Mesothelial cell of epicardium (in vitro differentiated cells): ENCODE measurements around the gene ATP2C2. TPM values are rescaled to one million over a fixed set of nuclear protein-coding genes. Genes with fewer than 3 reads are reported as not detected.

Source experiments
- DNase-seq, 2 experiments: peaks; one replicate each; pipeline ENCODE4 v3.0.0; 2021; ENCODE audit warnings: low spot score in 2 of 2; ENCODE audit not compliant: unreplicated experiment in 2 of 2
- H3K27ac Mint-ChIP-seq: 2 replicates; pipeline ENCODE4 v1.8.0; 2021; ENCODE audit warnings: mixed read lengths
- H3K27me3 Mint-ChIP-seq: 2 replicates; pipeline ENCODE4 v1.8.0; 2021; ENCODE audit warnings: low read depth, mixed read lengths
- H3K36me3 Mint-ChIP-seq: 2 replicates; pipeline ENCODE4 v1.8.0; 2021; ENCODE audit warnings: mixed read lengths
- H3K4me1 Mint-ChIP-seq: 2 replicates; pipeline ENCODE4 v1.8.0; 2021; ENCODE audit warnings: mixed read lengths
- H3K4me3 Mint-ChIP-seq: 2 replicates; pipeline ENCODE4 v1.8.0; 2021; ENCODE audit warnings: mild to moderate bottlenecking, moderate library complexity, mixed read lengths
- H3K9me3 Mint-ChIP-seq: 2 replicates; pipeline ENCODE4 v1.8.0; 2021; ENCODE audit warnings: mixed read lengths
- total RNA-seq: library from RNA; stranded (reverse); gene quantifications from 3 replicates; pipeline ENCODE4 v1.2.1, GENCODE V29; 2021
- TF ChIP-seq, protein P1 (sequence below): fragments of 200-600 bp; sonication (generic); IDR thresholded peaks from one replicate; pipeline ENCODE4 v1.5.0; 2021; ENCODE audit warnings: antibody characterized with exemption; ENCODE audit not compliant: unreplicated experiment

The ATP2C2 gene
- total RNA-seq, 1 donor from 2014 or later: 47.7 TPM

DNA sequence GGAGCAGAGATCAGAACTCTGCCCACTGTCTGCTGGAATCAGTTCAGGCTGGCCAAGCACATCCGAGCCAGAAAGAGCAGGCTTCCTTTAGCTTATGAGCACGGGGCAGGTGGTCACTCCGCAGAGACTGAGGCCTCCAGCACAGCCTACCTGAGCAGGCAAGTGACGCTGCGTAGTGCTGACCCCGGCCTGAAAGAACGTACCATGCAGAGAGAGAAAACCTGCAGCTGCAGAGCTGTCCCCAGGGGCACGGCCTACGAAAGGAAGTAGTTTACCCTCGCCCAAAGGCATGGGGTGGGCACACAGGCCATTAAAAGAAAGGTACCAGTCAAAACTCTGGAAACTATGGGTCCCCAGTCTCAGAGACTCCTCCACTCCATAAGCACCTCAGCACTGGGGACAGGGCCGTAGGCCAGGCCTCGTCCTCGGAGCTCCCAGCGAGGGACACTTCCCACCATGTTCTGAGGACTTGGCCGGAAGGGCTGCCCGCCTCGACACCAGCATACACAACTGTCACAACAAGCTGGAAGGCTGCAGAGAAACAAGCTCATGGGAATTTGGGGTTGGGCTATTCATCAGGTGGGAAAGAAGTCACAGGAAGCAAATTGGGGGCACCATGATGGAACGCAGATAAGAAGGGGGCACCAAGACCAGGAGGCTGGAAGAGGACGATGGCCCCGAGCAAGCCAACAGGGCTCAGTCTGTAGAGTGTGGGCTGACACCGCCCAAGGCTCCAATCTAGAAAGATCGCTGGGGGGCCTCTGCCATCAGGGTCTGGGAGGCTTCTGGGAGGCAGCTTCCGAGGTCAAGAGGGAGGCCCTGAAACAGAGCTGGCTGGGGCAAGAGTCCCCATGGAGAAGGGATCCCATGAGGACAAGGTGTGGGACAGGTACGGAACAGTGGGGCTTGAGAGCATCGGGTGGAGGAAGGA is 114.9 kb downstream of the ATP2C2 start:
- Mint-ChIP-seq H3K27ac (no peak overlapping the region), H3K36me3 (peaks cover 28% of the 10 kb centered on the region), H3K4me3 (no peak overlapping the region), H3K4me1 (peaks cover 5% of the 10 kb centered on the region), H3K27me3 (no peaks in the 10 kb centered on the region), H3K9me3 (no peaks in the 10 kb centered on the region)
- TF ChIP-seq, protein P1, sequence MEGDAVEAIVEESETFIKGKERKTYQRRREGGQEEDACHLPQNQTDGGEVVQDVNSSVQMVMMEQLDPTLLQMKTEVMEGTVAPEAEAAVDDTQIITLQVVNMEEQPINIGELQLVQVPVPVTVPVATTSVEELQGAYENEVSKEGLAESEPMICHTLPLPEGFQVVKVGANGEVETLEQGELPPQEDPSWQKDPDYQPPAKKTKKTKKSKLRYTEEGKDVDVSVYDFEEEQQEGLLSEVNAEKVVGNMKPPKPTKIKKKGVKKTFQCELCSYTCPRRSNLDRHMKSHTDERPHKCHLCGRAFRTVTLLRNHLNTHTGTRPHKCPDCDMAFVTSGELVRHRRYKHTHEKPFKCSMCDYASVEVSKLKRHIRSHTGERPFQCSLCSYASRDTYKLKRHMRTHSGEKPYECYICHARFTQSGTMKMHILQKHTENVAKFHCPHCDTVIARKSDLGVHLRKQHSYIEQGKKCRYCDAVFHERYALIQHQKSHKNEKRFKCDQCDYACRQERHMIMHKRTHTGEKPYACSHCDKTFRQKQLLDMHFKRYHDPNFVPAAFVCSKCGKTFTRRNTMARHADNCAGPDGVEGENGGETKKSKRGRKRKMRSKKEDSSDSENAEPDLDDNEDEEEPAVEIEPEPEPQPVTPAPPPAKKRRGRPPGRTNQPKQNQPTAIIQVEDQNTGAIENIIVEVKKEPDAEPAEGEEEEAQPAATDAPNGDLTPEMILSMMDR: no peak
- DNase-seq: peak in 1 of 2 experiments; percentile 30

DNA sequence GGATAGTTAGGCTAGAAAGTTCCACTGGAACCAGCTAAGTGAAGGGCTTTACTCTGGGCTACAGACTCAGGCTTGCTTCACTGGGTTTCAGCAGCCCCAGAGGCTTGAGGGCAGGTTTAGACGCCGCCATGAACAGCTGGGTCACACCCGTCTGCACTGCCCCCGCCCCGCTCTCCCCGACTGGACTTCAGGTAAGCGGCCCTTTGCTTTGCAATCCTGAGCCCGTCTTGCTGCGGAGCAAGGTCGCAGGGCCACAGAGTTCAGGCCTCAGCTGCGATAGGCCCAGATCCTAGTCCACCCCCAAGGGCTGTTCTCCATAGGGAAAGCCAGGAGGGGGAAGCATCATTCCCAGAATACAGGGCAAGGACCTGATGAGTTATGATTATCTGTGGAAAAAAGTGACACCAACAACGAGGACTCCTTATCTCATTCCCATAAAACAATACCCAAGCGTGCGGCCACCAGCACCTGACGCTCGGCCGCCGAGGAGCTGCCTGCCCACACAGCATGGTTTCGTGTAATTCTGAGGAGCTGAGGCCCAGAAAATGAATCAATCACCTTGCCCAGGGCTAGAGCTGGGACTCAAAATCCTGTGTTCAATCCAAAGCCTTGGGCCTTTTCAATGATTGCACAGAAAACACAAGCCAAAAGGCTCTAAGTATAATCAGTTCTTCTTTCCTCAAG is 115.7 kb downstream of the ATP2C2 start:
- Mint-ChIP-seq H3K36me3 (peaks cover 21% of the 10 kb centered on the region), H3K4me3 (no peak overlapping the region), H3K9me3 (no peaks in the 10 kb centered on the region), H3K27ac (no peak overlapping the region), H3K4me1 (peaks cover 3% of the 10 kb centered on the region), H3K27me3 (no peaks in the 10 kb centered on the region)
- TF ChIP-seq, protein P1: no peak
- peak in 1 of 2 experiments; percentile 31 for DNase-seq

DNA sequence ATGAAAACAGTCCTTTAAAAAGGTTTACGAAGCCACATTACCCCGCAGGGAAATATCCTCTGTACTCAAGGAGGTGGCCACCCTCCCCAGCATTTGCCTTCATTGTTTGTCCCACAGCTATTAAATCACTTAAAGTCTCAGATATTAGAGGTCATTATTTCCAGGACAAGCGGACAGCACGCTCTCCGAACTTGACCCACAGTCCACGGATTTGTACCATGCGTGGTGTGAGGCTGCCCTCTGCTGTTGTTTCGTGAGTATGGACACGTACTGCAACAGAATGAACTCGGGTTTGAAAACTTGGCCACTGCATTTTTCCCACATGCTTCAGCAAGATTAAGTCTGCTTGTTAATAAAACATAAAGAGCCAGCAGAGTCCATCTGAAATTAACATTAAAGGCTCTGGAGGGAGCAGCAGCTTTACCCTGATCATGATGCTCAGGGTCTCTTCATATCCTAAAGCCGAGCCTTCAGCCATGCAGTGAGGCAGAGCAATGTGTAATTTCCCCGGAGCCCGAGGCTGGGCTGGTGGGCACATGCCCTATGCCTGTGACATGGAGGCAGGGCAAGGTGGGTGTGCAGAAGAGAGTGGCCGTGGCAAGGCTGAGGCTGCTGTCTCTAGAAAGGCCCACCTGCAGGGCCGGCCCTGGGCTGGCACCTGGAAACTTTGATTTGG is 116.4 kb downstream of the ATP2C2 start:
- Mint-ChIP-seq H3K4me3 (no peak overlapping the region), H3K9me3 (no peaks in the 10 kb centered on the region), H3K27ac (no peak overlapping the region), H3K36me3 (peaks cover 20% of the 10 kb centered on the region), H3K4me1 (peaks cover 3% of the 10 kb centered on the region), H3K27me3 (no peaks in the 10 kb centered on the region)
- TF ChIP-seq, protein P1: peak; percentile 69
- DNase-seq: peak in 1 of 2 experiments; percentile 60

DNA sequence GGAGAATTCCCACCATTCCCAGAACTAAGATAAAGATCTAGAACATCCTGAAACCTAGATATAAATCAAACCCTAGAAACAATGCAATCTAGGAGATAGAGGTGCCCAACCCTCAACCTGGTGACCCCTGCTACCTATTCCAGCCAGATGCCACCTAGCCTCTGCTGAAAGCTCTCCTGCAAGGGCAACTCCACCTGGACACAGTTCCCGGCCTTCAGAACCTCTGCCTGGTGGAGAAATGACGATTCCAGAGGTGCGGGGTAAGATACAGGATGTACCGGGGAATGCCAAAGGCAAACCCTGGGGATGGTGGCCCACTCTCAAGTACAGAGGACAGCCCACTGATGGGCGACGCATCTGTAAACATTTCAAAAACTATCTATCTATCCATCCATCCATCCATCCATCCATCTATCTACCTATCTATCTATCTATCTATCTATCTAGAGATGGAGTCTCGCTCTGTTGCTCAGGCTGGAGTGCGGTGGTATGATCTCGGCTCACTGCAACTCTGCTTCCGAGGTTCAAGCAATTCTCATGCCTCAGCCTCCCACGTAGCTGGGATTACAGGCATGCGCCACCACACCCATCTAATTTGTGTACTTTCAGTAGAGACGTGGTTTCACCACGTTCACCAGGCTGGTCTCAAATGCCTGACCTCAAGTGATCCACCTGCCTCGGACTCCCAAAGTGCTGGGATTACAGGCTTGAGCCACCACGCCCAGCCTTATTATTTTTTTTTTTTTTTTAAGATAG is 117.1 kb downstream of the ATP2C2 start:
- no peaks in the 10 kb centered on the region for H3K27me3 Mint-ChIP-seq
- H3K9me3 Mint-ChIP-seq: no peaks in the 10 kb centered on the region
- TF ChIP-seq, protein P1: no peak
- H3K36me3 Mint-ChIP-seq: peaks cover 23% of the 10 kb centered on the region
- no peak for DNase-seq
- peaks cover 3% of the 10 kb centered on the region for H3K4me1 Mint-ChIP-seq
- no peak overlapping the region for H3K27ac Mint-ChIP-seq
- no peak overlapping the region for H3K4me3 Mint-ChIP-seq

DNA sequence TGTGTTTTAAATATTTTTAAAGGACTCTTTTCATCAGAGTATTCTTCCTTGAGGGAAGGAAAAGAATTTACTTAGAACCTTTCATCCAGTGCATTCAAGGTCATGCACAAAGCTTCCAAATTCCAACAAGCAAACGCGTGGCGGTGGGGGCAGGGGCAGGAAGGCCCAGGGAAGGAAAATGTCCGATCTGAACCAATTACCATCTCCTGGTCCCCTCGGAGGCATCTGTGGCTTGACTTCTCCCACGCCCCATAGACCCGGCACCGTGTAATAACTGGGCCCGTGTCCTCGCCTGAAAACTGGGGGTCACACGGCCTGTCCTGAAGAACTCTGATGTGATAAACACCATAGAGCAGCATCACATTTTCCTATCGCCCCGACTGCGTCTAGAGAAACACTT is 117.8 kb downstream of the ATP2C2 start:
- no peak overlapping the region for H3K27ac Mint-ChIP-seq
- DNase-seq: peak in 1 of 2 experiments; percentile 26
- H3K4me1 Mint-ChIP-seq: peaks cover 3% of the 10 kb centered on the region
- peaks cover 29% of the 10 kb centered on the region for H3K36me3 Mint-ChIP-seq
- H3K4me3 Mint-ChIP-seq: no peak overlapping the region
- TF ChIP-seq, protein P1: no peak
- no peaks in the 10 kb centered on the region for H3K27me3 Mint-ChIP-seq
- no peaks in the 10 kb centered on the region for H3K9me3 Mint-ChIP-seq
